ENCODE data around the gene TNIK.

Gene TNIK

DNA sequence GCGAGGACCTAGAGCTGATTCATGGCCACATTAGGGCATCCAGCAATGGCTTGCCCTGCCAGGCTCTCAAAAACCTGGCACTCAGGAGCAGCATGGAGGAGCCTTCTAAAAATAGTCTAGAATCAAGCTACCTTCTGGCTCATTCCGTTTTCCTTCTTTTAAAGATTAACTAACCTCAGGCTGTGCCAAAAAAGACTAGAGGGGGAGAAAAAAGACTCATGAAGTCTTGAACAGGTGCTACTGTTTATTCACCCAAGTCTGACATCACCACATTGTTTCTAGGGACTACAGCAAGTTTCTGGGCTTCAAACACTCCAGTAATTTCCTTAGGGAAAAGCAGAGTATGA lies 125.8 kb downstream of the TNIK start:
- H3K27me3 ChIP-seq (ENCODE audit: control insufficient read depth, low read length), result no peaks in the 10 kb centered on the region

DNA sequence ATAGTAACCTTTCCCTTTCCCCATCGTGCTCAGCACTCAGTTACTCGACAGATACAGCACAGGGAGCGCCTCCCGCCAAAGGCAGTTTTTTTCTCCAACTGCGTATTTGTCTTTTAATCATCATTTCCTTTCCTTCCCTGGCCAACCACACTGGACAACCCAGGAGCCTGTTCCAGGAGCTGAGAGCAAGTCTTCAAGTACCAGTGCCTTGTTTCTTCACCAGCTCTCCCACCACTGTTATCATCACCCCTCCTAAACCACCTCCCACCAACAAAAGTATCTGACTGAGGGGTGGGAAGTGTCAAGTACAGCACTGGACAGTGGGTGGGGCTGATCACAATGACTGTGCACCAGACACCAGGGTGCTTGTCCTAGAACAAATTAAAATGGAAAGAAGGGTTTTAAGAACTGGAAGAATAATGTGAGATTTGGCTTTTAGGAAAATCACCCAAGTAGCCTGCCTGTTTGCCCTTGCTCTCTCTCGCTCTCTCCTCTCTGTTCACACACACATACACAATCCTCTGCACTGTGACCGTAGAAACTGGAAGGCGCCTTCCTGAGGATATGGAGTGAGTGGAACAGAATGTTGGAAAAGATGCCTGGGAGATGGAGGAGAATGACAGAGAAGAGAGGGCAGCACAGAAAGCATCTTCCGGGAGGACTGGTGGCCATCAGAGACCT lies 126.3 kb downstream of the TNIK start:
- H3K27me3 ChIP-seq (ENCODE audit: control insufficient read depth, low read length), result no peaks in the 10 kb centered on the region
- H3K4me3 ChIP-seq (ENCODE audit: low read length), result no peak overlapping the region
- H3K4me2 ChIP-seq (ENCODE audit: low read length), result no peak overlapping the region
- TF ChIP-seq, protein P1, sequence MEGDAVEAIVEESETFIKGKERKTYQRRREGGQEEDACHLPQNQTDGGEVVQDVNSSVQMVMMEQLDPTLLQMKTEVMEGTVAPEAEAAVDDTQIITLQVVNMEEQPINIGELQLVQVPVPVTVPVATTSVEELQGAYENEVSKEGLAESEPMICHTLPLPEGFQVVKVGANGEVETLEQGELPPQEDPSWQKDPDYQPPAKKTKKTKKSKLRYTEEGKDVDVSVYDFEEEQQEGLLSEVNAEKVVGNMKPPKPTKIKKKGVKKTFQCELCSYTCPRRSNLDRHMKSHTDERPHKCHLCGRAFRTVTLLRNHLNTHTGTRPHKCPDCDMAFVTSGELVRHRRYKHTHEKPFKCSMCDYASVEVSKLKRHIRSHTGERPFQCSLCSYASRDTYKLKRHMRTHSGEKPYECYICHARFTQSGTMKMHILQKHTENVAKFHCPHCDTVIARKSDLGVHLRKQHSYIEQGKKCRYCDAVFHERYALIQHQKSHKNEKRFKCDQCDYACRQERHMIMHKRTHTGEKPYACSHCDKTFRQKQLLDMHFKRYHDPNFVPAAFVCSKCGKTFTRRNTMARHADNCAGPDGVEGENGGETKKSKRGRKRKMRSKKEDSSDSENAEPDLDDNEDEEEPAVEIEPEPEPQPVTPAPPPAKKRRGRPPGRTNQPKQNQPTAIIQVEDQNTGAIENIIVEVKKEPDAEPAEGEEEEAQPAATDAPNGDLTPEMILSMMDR (IDR thresholded peaks at IDR 0.05; ENCODE audit: low read depth, low read length, poor library complexity, severe bottlenecking), result no peak
- TF ChIP-seq EZH2phosphoT487 (IDR thresholded peaks at IDR 0.05; ENCODE audit: borderline replicate concordance, low read length), result no peak
- no peaks in the 10 kb centered on the region for H4K20me1 ChIP-seq (ENCODE audit: control insufficient read depth, insufficient read depth, low read depth, low read length)
- no peaks in the 10 kb centered on the region for H3K9me3 ChIP-seq (ENCODE audit: control insufficient read depth, insufficient read depth, low read length)
- H3K27ac ChIP-seq (ENCODE audit: low read depth, low read length), result no peak overlapping the region
- H3F3A ChIP-seq (ENCODE audit: control insufficient read depth, insufficient read depth), result no peaks in the 10 kb centered on the region
- H3K79me2 ChIP-seq (ENCODE audit: control insufficient read depth, low read length), result no peaks in the 10 kb centered on the region
- H3K36me3 ChIP-seq (ENCODE audit: control insufficient read depth, low read length), result no peaks in the 10 kb centered on the region
- no peaks in the 10 kb centered on the region for H3K4me1 ChIP-seq (ENCODE audit: control insufficient read depth, low read length)
- no peaks in the 10 kb centered on the region for H3K9me2 ChIP-seq (replicated peaks; ENCODE audit: control insufficient read depth, low read length)

More for the DNA sequence above, 125.8 kb downstream of the TNIK start:
- Histone ChIP-seq H3K36me3 (ENCODE audit: control insufficient read depth, low read length) (no peaks in the 10 kb centered on the region), H3K4me3 (ENCODE audit: low read length) (no peak overlapping the region), H4K20me1 (ENCODE audit: control insufficient read depth, insufficient read depth, low read depth, low read length) (no peaks in the 10 kb centered on the region), H3K9me2 (replicated peaks; ENCODE audit: control insufficient read depth, low read length) (no peaks in the 10 kb centered on the region), H3K9me3 (ENCODE audit: control insufficient read depth, insufficient read depth, low read length) (no peaks in the 10 kb centered on the region), H3K4me1 (ENCODE audit: control insufficient read depth, low read length) (no peaks in the 10 kb centered on the region), H3K79me2 (ENCODE audit: control insufficient read depth, low read length) (no peaks in the 10 kb centered on the region), H3K4me2 (ENCODE audit: low read length) (no peak overlapping the region), H3K27ac (ENCODE audit: low read depth, low read length) (no peak overlapping the region), H3F3A (ENCODE audit: control insufficient read depth, insufficient read depth) (no peaks in the 10 kb centered on the region)
- TF ChIP-seq, protein P1 (IDR thresholded peaks at IDR 0.05; ENCODE audit: low read depth, low read length, poor library complexity, severe bottlenecking), result no peak
- TF ChIP-seq EZH2phosphoT487 (IDR thresholded peaks at IDR 0.05; ENCODE audit: borderline replicate concordance, low read length), result no peak

DNA sequence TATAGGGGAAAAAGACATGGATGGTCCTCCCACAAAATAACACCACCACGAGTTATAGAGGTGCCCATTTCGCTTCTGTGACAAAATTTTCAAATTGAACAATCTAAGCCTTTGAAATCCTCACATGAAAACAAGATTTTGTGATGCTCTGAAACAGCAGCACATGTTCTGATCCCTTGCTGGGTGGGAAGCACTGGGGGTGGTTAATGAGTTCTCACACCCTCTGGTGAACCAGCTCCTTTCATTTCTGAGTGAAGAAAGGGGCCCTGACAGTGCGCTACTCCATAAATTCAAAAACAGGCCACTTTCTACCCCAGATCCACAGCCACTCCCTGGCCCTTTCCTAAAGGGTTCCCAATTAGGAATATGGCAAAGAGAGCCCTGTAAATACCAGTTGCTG lies 129.3 kb downstream of the TNIK start:
- TF ChIP-seq EZH2phosphoT487 (IDR thresholded peaks at IDR 0.05; ENCODE audit: borderline replicate concordance, low read length), result no peak
- TF ChIP-seq, protein P1 (IDR thresholded peaks at IDR 0.05; ENCODE audit: low read depth, low read length, poor library complexity, severe bottlenecking), result no peak
- Histone ChIP-seq H3K79me2 (ENCODE audit: control insufficient read depth, low read length) (no peaks in the 10 kb centered on the region), H3K36me3 (ENCODE audit: control insufficient read depth, low read length) (no peaks in the 10 kb centered on the region), H3K27ac (ENCODE audit: low read depth, low read length) (no peak overlapping the region), H3K4me2 (ENCODE audit: low read length) (no peak overlapping the region), H3K9me3 (ENCODE audit: control insufficient read depth, insufficient read depth, low read length) (no peaks in the 10 kb centered on the region), H3K9me2 (replicated peaks; ENCODE audit: control insufficient read depth, low read length) (no peaks in the 10 kb centered on the region), H4K20me1 (ENCODE audit: control insufficient read depth, insufficient read depth, low read depth, low read length) (no peaks in the 10 kb centered on the region), H3K4me1 (ENCODE audit: control insufficient read depth, low read length) (no peaks in the 10 kb centered on the region), H3F3A (ENCODE audit: control insufficient read depth, insufficient read depth) (no peaks in the 10 kb centered on the region), H3K4me3 (ENCODE audit: low read length) (no peak overlapping the region), H3K27me3 (ENCODE audit: control insufficient read depth, low read length) (no peaks in the 10 kb centered on the region)

Measured in DOHH2 (cell line).